OCI-LY7 (cell line): ENCODE data around the gene KIFBP.

Source experiments
- EZH2phosphoT487 ChIP-seq: fragments of 200-600 bp; sonication (generic); IDR thresholded peaks from 2 replicates; pipeline ENCODE4 v1.6.1; 2018; ENCODE audit warnings: low read depth, borderline replicate concordance, mild to moderate bottlenecking, mixed run types, antibody characterized with exemption, low read length, moderate library complexity, mixed read lengths
- TF ChIP-seq, protein P1 (sequence below): fragments of 200-600 bp; sonication (generic); conservative IDR thresholded peaks from 2 replicates; pipeline ENCODE4 v1.5.1; 2014; ENCODE audit warnings: mild to moderate bottlenecking, antibody characterized with exemption, low read length, moderate library complexity, mixed read lengths

DNA sequence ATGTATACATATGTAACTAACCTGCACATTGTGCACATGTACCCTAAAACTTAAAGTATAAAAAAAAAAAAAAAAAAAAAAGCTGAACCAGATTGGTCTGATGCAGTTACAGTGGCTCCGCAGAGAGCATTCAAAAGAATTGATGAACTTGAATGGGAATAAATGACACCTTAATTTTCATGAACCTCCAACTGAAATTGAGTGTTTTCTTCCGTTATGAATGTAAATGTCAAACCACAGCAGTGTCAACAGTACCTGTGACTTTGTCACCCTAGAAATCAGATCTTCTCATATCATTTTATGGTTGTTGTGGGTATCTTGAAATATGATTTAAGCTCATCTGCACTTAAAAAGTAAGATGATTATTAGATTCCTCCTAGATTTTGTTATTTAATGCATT lies 66.6 kb downstream of the KIFBP start:
- TF ChIP-seq, protein P1, sequence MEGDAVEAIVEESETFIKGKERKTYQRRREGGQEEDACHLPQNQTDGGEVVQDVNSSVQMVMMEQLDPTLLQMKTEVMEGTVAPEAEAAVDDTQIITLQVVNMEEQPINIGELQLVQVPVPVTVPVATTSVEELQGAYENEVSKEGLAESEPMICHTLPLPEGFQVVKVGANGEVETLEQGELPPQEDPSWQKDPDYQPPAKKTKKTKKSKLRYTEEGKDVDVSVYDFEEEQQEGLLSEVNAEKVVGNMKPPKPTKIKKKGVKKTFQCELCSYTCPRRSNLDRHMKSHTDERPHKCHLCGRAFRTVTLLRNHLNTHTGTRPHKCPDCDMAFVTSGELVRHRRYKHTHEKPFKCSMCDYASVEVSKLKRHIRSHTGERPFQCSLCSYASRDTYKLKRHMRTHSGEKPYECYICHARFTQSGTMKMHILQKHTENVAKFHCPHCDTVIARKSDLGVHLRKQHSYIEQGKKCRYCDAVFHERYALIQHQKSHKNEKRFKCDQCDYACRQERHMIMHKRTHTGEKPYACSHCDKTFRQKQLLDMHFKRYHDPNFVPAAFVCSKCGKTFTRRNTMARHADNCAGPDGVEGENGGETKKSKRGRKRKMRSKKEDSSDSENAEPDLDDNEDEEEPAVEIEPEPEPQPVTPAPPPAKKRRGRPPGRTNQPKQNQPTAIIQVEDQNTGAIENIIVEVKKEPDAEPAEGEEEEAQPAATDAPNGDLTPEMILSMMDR, result no peak
- TF ChIP-seq EZH2phosphoT487, result no peak
